PC-9 (cell line): Measurements from ENCODE around the gene NHLRC1. TPM values are rescaled to one million over a fixed set of nuclear protein-coding genes. Genes with fewer than 3 reads are reported as not detected.

Experiments
- BruUV-seq: library from RNA; stranded (reverse); fragments of 400-500 nt; replicated peaks from 2 replicates; lab custom pipeline; 2021; lab: Mats Ljungman, UMichigan
- CTCF ChIA-PET: fragments of 300-600 bp; sonication (Branson Sonifier 250); formaldehyde crosslinking; loops from one replicate; lab custom pipeline; 2022; ENCODE audit warnings: antibody characterized with exemption; lab: Charles Lee
- POLR2A ChIA-PET: fragments of 300-600 bp; sonication (Branson Sonifier 250); formaldehyde crosslinking; loops from one replicate; lab custom pipeline; 2022; ENCODE audit warnings: antibody characterized with exemption; ENCODE audit not compliant: unreplicated experiment; lab: Charles Lee
- DNase-seq, 2 experiments: peaks; one replicate each; pipeline versions ENCODE4 v3.0.0 to v3.0.0-alpha.2; 2015 to 2022; ENCODE audit warnings: mixed read lengths in 1 of 2
- H2AFZ ChIP-seq: fragments of 200-600 bp; sonication (generic); 2 replicates; pipeline ENCODE4 v1.8.1; 2017; ENCODE audit warnings: antibody characterized with exemption
- H3F3A ChIP-seq: fragments of 200-600 bp; sonication (generic); 2 replicates; pipeline ENCODE4 v1.8.1; 2017; ENCODE audit warnings: antibody characterized with exemption, mild to moderate bottlenecking, low read depth; ENCODE audit not compliant: insufficient read depth
- H3K27ac ChIP-seq: fragments of 200-600 bp; sonication (generic); 2 replicates; pipeline ENCODE4 v1.6.1; 2016; ENCODE audit warnings: mixed run types
- H3K27me3 ChIP-seq: fragments of 200-600 bp; sonication (generic); 2 replicates; pipeline ENCODE4 v1.6.1; 2016; ENCODE audit warnings: low read depth, mixed run types; ENCODE audit not compliant: insufficient read depth
- H3K36me3 ChIP-seq: fragments of 200-600 bp; sonication (generic); 2 replicates; pipeline ENCODE4 v1.6.1; 2016; ENCODE audit warnings: low read depth, mixed run types
- H3K4me1 ChIP-seq: fragments of 200-600 bp; sonication (generic); replicated peaks from 2 replicates; pipeline ENCODE4 v1.6.1; 2016; ENCODE audit warnings: mixed run types; ENCODE audit not compliant: insufficient read depth
- H3K4me2 ChIP-seq: fragments of 200-600 bp; sonication (generic); 2 replicates; pipeline ENCODE4 v1.6.1; 2017; ENCODE audit warnings: mixed run types
- H3K4me3 ChIP-seq: fragments of 200-600 bp; sonication (generic); 2 replicates; pipeline ENCODE4 v1.6.1; 2016; ENCODE audit warnings: mixed run types
- H3K79me2 ChIP-seq: fragments of 200-600 bp; sonication (generic); 2 replicates; pipeline ENCODE4 v1.6.1; 2017; ENCODE audit warnings: low read depth, mixed run types
- H3K9me2 ChIP-seq: fragments of 200-600 bp; sonication (generic); 2 replicates; pipeline ENCODE4 v1.8.1; 2017; ENCODE audit warnings: mild to moderate bottlenecking; ENCODE audit not compliant: insufficient read depth
- H3K9me3 ChIP-seq: fragments of 200-600 bp; sonication (generic); 2 replicates; pipeline ENCODE4 v1.8.1; 2016; ENCODE audit warnings: low read depth; ENCODE audit not compliant: insufficient read depth
- H4K20me1 ChIP-seq: fragments of 200-600 bp; sonication (generic); 2 replicates; pipeline ENCODE4 v1.8.1; 2017; ENCODE audit not compliant: insufficient read depth
- CTCF ChIP-seq: fragments of 200-600 bp; sonication (generic); conservative IDR thresholded peaks from 2 replicates; pipeline ENCODE4 v1.6.1; 2017; ENCODE audit warnings: mixed run types, antibody characterized with exemption, mild to moderate bottlenecking, moderate library complexity
- EZH2 ChIP-seq: fragments of 200-600 bp; sonication (generic); IDR thresholded peaks from 2 replicates; pipeline ENCODE4 v1.8.0; 2017; ENCODE audit warnings: antibody characterized with exemption, low read depth
- intact Hi-C: fragments of 100-400 bp; cut with micrococcal nuclease; formaldehyde crosslinking; loops from one replicate; pipeline ENCODE4 v1.10.0; 2022; ENCODE audit not compliant: unreplicated experiment
- total RNA-seq: library from RNA; stranded (reverse); gene quantifications from 2 replicates; pipeline ENCODE4 v1.2.3, GENCODE V29; 2021

The NHLRC1 gene
- total RNA-seq, 1 experiment from 2014 or later = 1.0 TPM

DNA sequence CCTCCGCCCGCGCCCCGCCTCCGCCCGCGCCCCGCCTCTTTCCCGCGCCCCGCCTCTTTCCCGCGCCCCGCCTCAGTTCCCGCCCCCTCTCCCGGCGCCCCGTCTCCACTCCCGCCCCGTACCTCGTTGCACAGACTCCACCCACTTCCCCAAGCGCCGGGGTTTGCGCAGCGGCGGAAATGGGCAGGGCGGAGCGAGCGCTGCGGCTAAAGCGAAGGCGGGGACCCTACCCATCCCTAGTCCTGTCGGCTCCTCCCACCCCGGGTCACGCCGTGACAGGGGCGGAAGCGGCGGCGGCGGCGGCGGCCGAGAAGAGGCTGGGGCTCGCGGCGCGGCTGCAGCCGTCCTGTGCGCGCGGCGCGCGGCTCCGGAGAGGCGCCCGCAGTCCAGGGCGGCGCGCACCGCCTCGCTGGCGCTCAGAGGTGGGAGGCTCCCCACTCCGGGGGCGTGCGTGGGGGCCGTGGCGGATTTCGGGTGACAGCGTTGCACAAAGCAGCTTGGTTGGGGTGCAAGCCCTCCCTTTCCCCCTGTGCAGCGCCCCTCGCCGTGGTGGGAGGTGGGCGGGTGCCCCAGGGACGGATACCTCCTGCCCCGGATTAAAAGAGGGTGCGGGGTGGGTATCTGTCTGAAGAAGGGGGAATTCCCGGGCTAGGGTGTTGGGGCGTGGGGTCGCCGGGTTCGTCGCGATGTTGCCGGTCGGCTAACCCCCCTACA, 32.8 kb upstream of the NHLRC1 start, which contains the start of gene KDM1B:
TSS of gene KDM1B (plus strand) at position 273 of the 714 bp plus-strand sequence. CDS start 4,474 bp downstream, outside the sequence.
- H2AFZ ChIP-seq = peak within 1 kb of the TSS; percentile 100
- no peaks in the 10 kb centered on the region for H3K9me2 ChIP-seq
- BruUV-seq = no TSS peak
- no peak for TF ChIP-seq CTCF
- peak within 1 kb of the TSS; percentile 92 for H3K4me2 ChIP-seq
- H3K79me2 ChIP-seq = no peaks in the 10 kb centered on the region
- H3K4me3 ChIP-seq = peak within 1 kb of the TSS; percentile 95
- H3K27ac ChIP-seq = peak within 1 kb of the TSS; percentile 35
- no peaks in the 10 kb centered on the region for H3K9me3 ChIP-seq
- H3F3A ChIP-seq = peaks cover 12% of the 10 kb centered on the region; the same call in 1 of the 2 replicates
- CTCF ChIA-PET = interaction anchor here (0.7 kb wide), 1 partner anchor 371 kb away, joined by 3 read pairs; no protein-coding TSS in a partner anchor
- no peaks in the 10 kb centered on the region for H3K27me3 ChIP-seq
- peaks cover 25% of the 10 kb centered on the region for H3K4me1 ChIP-seq
- POLR2A ChIA-PET = interaction anchor here (0.6 to 0.8 kb wide), 4 partner anchors 162 to 964 kb away, joined by 3 to 8 read pairs (median 4); partner anchors contain the start of gene FAM8A1
- H4K20me1 ChIP-seq = no peaks in the 10 kb centered on the region
- no peaks in the 10 kb centered on the region for H3K36me3 ChIP-seq
- DNase-seq = peak; percentile 88 to 99
- intact Hi-C loops = loop anchor here (1.0 to 10.0 kb wide), 4 partner anchors 109 to 571 kb away; partner anchors contain the start of gene DEK

DNA sequence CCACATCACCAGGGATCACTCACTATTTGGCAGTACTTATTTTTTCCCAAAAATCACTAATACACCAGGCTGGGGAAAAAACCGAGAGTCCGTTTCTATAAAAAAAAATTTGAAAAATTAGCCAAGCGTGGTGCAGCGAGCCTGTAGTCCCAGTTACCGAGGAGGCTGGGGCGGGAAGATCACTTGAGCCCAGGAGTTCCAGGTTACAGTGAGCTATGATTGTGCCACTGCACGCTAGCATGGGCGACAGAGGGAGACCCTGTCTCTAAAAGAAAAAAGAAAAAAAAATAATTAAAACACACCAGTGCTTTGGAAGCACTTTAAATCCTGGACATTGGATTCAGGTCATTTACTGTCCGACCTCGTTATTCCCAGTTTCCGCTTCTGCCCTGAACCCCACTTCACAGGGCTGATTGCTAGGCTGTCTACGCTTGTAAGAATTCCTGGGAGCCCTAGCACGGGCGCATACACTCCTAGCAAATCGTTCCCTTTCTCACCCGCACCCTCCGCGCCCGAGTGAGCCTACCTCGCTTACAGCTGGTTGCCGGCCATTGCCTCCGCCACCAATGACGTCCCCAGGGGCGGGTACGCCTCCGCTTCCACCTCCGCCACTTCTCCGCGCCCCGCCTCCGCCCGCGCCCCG, 32.2 kb upstream of the NHLRC1 start, which contains the start of gene TPMT:
TSS of gene TPMT (minus strand) at position 571 of the 643 bp plus-strand sequence. CDS start 5,950 bp downstream, outside the sequence.
- peak within 1 kb of the TSS; percentile 100 for H2AFZ ChIP-seq
- TF ChIP-seq CTCF (no peak), EZH2 (no peak)
- ChIA-PET POLR2A (interaction anchor here (0.6 to 0.8 kb wide), 5 partner anchors 161 to 963 kb away, joined by 3 to 11 read pairs (median 5); partner anchors contain the start of gene FAM8A1), CTCF (interaction anchor here (0.7 kb wide), 1 partner anchor 371 kb away, joined by 3 read pairs; no protein-coding TSS in a partner anchor)
- intact Hi-C loops = loop anchor here (1.0 to 10.0 kb wide), 4 partner anchors 110 to 570 kb away; partner anchors contain the start of gene DEK
- no peak for DNase-seq
- H3K27me3 ChIP-seq = no peaks in the 10 kb centered on the region
- peak within 1 kb of the TSS; percentile 35 for H3K27ac ChIP-seq
- no peaks in the 10 kb centered on the region for H4K20me1 ChIP-seq
- H3K4me2 ChIP-seq = peak within 1 kb of the TSS; percentile 92
- H3K4me1 ChIP-seq = peaks cover 25% of the 10 kb centered on the region
- H3K79me2 ChIP-seq = no peaks in the 10 kb centered on the region
- peaks cover 12% of the 10 kb centered on the region; the same call in 1 of the 2 replicates for H3F3A ChIP-seq
- H3K9me3 ChIP-seq = no peaks in the 10 kb centered on the region
- BruUV-seq = TSS peak; percentile 72
- no peaks in the 10 kb centered on the region for H3K9me2 ChIP-seq
- peak within 1 kb of the TSS; percentile 95 for H3K4me3 ChIP-seq
- no peaks in the 10 kb centered on the region for H3K36me3 ChIP-seq

GRCh38 chr6:18153311-18153703, 30.8 kb upstream of the NHLRC1 start:
- intact Hi-C loops = loop anchor here (10.0 kb wide), 3 partner anchors 171 to 569 kb away; no protein-coding TSS in a partner anchor
- CTCF ChIA-PET = no interaction called here
- H2AFZ ChIP-seq = no peak overlapping the region
- no peaks in the 10 kb centered on the region for H3K9me2 ChIP-seq
- peaks cover 28% of the 10 kb centered on the region for H3K4me1 ChIP-seq
- no peaks in the 10 kb centered on the region for H3K9me3 ChIP-seq
- H3K79me2 ChIP-seq = no peaks in the 10 kb centered on the region
- POLR2A ChIA-PET = no interaction called here
- peak overlapping the region; percentile 92 for H3K4me2 ChIP-seq
- TF ChIP-seq CTCF (no peak), EZH2 (no peak)
- no peak overlapping the region for H3K27ac ChIP-seq
- peaks cover 12% of the 10 kb centered on the region; the same call in 1 of the 2 replicates for H3F3A ChIP-seq
- H3K27me3 ChIP-seq = no peaks in the 10 kb centered on the region
- no peaks in the 10 kb centered on the region for H3K36me3 ChIP-seq
- no peaks in the 10 kb centered on the region for H4K20me1 ChIP-seq
- peak overlapping the region; percentile 95; the same call in 1 of the 2 replicates for H3K4me3 ChIP-seq
- DNase-seq = no peak
- BruUV-seq = no TSS peak
